Measurements from ENCODE around the gene CGB7.
"Not testable (repeated sequence)": the region's sequence is repeated elsewhere in the genome, so short reads cannot be mapped to it uniquely, and the experiment has no call there.

CGB7 gene

GRCh38 chr19:49074869-49075268 is 17.3 kb upstream of the CGB7 start:
- not testable (repeated sequence) for H3K4me1 ChIP-seq (ENCODE audit: control insufficient read depth in 5 of 5, insufficient read depth in 5 of 5, low read length in 5 of 5); H3K36me3 ChIP-seq (ENCODE audit: control insufficient read depth in 5 of 5, insufficient read depth in 5 of 5, low read length in 5 of 5); H3K27ac ChIP-seq (ENCODE audit: low read depth, low read length); H3K9me3 ChIP-seq (ENCODE audit: control insufficient read depth in 5 of 5, low read length in 5 of 5); H3K4me3 ChIP-seq (ENCODE audit: low read depth in 1 of 5, low read length in 5 of 5); H3K9ac ChIP-seq (ENCODE audit: low read length in 5 of 5)
- peaks cover 25 to 35% (median 30%) of the 10 kb centered on the region in 5 donors for H3K27me3 ChIP-seq (ENCODE audit: control insufficient read depth in 5 of 5, insufficient read depth in 4 of 5, low read length in 5 of 5)

GRCh38 chr19:49073514-49074378 is 16.2 kb upstream of the CGB7 start:
- no peaks in the 10 kb centered on the region for H3K36me3 ChIP-seq (ENCODE audit: control insufficient read depth in 5 of 5, insufficient read depth in 5 of 5, low read length in 5 of 5)
- no peak overlapping the region for H3K4me3 ChIP-seq (ENCODE audit: low read depth in 1 of 5, low read length in 5 of 5)
- H3K27me3 ChIP-seq (ENCODE audit: control insufficient read depth in 5 of 5, insufficient read depth in 4 of 5, low read length in 5 of 5): peaks cover 26 to 45% (median 36%) of the 10 kb centered on the region in 5 donors
- no peak overlapping the region for H3K27ac ChIP-seq (ENCODE audit: low read depth, low read length)
- H3K4me1 ChIP-seq (ENCODE audit: control insufficient read depth in 5 of 5, insufficient read depth in 5 of 5, low read length in 5 of 5): peaks cover 0 to 6% (median 0%) of the 10 kb centered on the region in 5 donors
- no peak overlapping the region for H3K9ac ChIP-seq (ENCODE audit: low read length in 5 of 5)
- no peaks in the 10 kb centered on the region for H3K9me3 ChIP-seq (ENCODE audit: control insufficient read depth in 5 of 5, low read length in 5 of 5)

GRCh38 chr19:49071860-49072547 is 14.5 kb upstream of the CGB7 start:
- Histone ChIP-seq H3K4me1 (ENCODE audit: control insufficient read depth in 5 of 5, insufficient read depth in 5 of 5, low read length in 5 of 5) (peaks cover 0 to 6% (median 0%) of the 10 kb centered on the region in 5 donors), H3K4me3 (ENCODE audit: low read depth in 1 of 5, low read length in 5 of 5) (no peak overlapping the region), H3K9me3 (ENCODE audit: control insufficient read depth in 5 of 5, low read length in 5 of 5) (no peaks in the 10 kb centered on the region), H3K27ac (ENCODE audit: low read depth, low read length) (no peak overlapping the region), H3K27me3 (ENCODE audit: control insufficient read depth in 5 of 5, insufficient read depth in 4 of 5, low read length in 5 of 5) (peaks cover 26 to 55% (median 43%) of the 10 kb centered on the region in 5 donors), H3K9ac (ENCODE audit: low read length in 5 of 5) (no peak overlapping the region), H3K36me3 (ENCODE audit: control insufficient read depth in 5 of 5, insufficient read depth in 5 of 5, low read length in 5 of 5) (no peaks in the 10 kb centered on the region)

GRCh38 chr19:49070416-49070815 is 12.9 kb upstream of the CGB7 start:
- Histone ChIP-seq H3K9ac (ENCODE audit: low read length in 5 of 5) (no peak overlapping the region), H3K9me3 (ENCODE audit: control insufficient read depth in 5 of 5, low read length in 5 of 5) (no peaks in the 10 kb centered on the region), H3K27me3 (ENCODE audit: control insufficient read depth in 5 of 5, insufficient read depth in 4 of 5, low read length in 5 of 5) (peaks cover 41 to 71% (median 56%) of the 10 kb centered on the region in 5 donors)

GRCh38 chr19:49069026-49069425 is 11.5 kb upstream of the CGB7 start:
- Histone ChIP-seq H3K27ac (ENCODE audit: low read depth, low read length) (no peak overlapping the region), H3K4me1 (ENCODE audit: control insufficient read depth in 5 of 5, insufficient read depth in 5 of 5, low read length in 5 of 5) (peaks cover 0 to 9% (median 0%) of the 10 kb centered on the region in 5 donors), H3K36me3 (ENCODE audit: control insufficient read depth in 5 of 5, insufficient read depth in 5 of 5, low read length in 5 of 5) (no peaks in the 10 kb centered on the region), H3K9me3 (ENCODE audit: control insufficient read depth in 5 of 5, low read length in 5 of 5) (no peaks in the 10 kb centered on the region), H3K27me3 (ENCODE audit: control insufficient read depth in 5 of 5, insufficient read depth in 4 of 5, low read length in 5 of 5) (peaks cover 42 to 79% (median 62%) of the 10 kb centered on the region in 5 donors), H3K9ac (ENCODE audit: low read length in 5 of 5) (no peak overlapping the region), H3K4me3 (ENCODE audit: low read depth in 1 of 5, low read length in 5 of 5) (no peak overlapping the region)

More at GRCh38 chr19:49070416-49070815, 12.9 kb upstream of the CGB7 start:
- Histone ChIP-seq H3K4me1 (ENCODE audit: control insufficient read depth in 5 of 5, insufficient read depth in 5 of 5, low read length in 5 of 5) (peaks cover 0 to 6% (median 0%) of the 10 kb centered on the region in 5 donors), H3K27ac (ENCODE audit: low read depth, low read length) (no peak overlapping the region), H3K36me3 (ENCODE audit: control insufficient read depth in 5 of 5, insufficient read depth in 5 of 5, low read length in 5 of 5) (no peaks in the 10 kb centered on the region), H3K4me3 (ENCODE audit: low read depth in 1 of 5, low read length in 5 of 5) (no peak overlapping the region)

- Histone ChIP-seq H3K9ac (ENCODE audit: low read length in 5 of 5) (no peak overlapping the region), H3K27ac (ENCODE audit: low read depth, low read length) (no peak overlapping the region), H3K4me1 (ENCODE audit: control insufficient read depth in 5 of 5, insufficient read depth in 5 of 5, low read length in 5 of 5) (peaks cover 0 to 9% (median 0%) of the 10 kb centered on the region in 5 donors), H3K9me3 (ENCODE audit: control insufficient read depth in 5 of 5, low read length in 5 of 5) (no peaks in the 10 kb centered on the region), H3K36me3 (ENCODE audit: control insufficient read depth in 5 of 5, insufficient read depth in 5 of 5, low read length in 5 of 5) (no peaks in the 10 kb centered on the region), H3K27me3 (ENCODE audit: control insufficient read depth in 5 of 5, insufficient read depth in 4 of 5, low read length in 5 of 5) (peaks cover 34 to 74% (median 56%) of the 10 kb centered on the region in 5 donors), H3K4me3 (ENCODE audit: low read depth in 1 of 5, low read length in 5 of 5) (no peak overlapping the region)
Observed at GRCh38 chr19:49067554-49067953, 10.0 kb upstream of the CGB7 start.

GRCh38 chr19:49065905-49066512 is 8.5 kb upstream of the CGB7 start:
- peaks cover 0 to 4% (median 0%) of the 10 kb centered on the region in 5 donors for H3K4me1 ChIP-seq (ENCODE audit: control insufficient read depth in 5 of 5, insufficient read depth in 5 of 5, low read length in 5 of 5)
- no peak overlapping the region for H3K27ac ChIP-seq (ENCODE audit: low read depth, low read length)
- no peak overlapping the region for H3K9ac ChIP-seq (ENCODE audit: low read length in 5 of 5)
- no peaks in the 10 kb centered on the region for H3K36me3 ChIP-seq (ENCODE audit: control insufficient read depth in 5 of 5, insufficient read depth in 5 of 5, low read length in 5 of 5)
- no peaks in the 10 kb centered on the region for H3K9me3 ChIP-seq (ENCODE audit: control insufficient read depth in 5 of 5, low read length in 5 of 5)
- peaks cover 28 to 66% (median 54%) of the 10 kb centered on the region in 5 donors for H3K27me3 ChIP-seq (ENCODE audit: control insufficient read depth in 5 of 5, insufficient read depth in 4 of 5, low read length in 5 of 5)
- no peak overlapping the region for H3K4me3 ChIP-seq (ENCODE audit: low read depth in 1 of 5, low read length in 5 of 5)

GRCh38 chr19:49064768-49065611 is 7.4 kb upstream of the CGB7 start, which contains the start of gene NTF4:
NTF4 (minus strand) TSS chr19:49064818; CDS start chr19:49061997, 2,821 bp downstream.
- H3K9ac ChIP-seq (ENCODE audit: low read length in 5 of 5): no peak within 1 kb of the TSS
- no peak within 1 kb of the TSS for H3K27ac ChIP-seq (ENCODE audit: low read depth, low read length)
- no peaks in the 10 kb centered on the region for H3K9me3 ChIP-seq (ENCODE audit: control insufficient read depth in 5 of 5, low read length in 5 of 5)
- peaks cover 0 to 4% (median 0%) of the 10 kb centered on the region in 5 donors for H3K4me1 ChIP-seq (ENCODE audit: control insufficient read depth in 5 of 5, insufficient read depth in 5 of 5, low read length in 5 of 5)
- H3K4me3 ChIP-seq (ENCODE audit: low read depth in 1 of 5, low read length in 5 of 5): no peak within 1 kb of the TSS
- H3K36me3 ChIP-seq (ENCODE audit: control insufficient read depth in 5 of 5, insufficient read depth in 5 of 5, low read length in 5 of 5): no peaks in the 10 kb centered on the region
- peaks cover 23 to 58% (median 46%) of the 10 kb centered on the region in 5 donors for H3K27me3 ChIP-seq (ENCODE audit: control insufficient read depth in 5 of 5, insufficient read depth in 4 of 5, low read length in 5 of 5)

GRCh38 chr19:49064029-49064629 is 6.6 kb upstream of the CGB7 start:
- peaks cover 0 to 4% (median 0%) of the 10 kb centered on the region in 5 donors for H3K4me1 ChIP-seq (ENCODE audit: control insufficient read depth in 5 of 5, insufficient read depth in 5 of 5, low read length in 5 of 5)
- no peaks in the 10 kb centered on the region for H3K9me3 ChIP-seq (ENCODE audit: control insufficient read depth in 5 of 5, low read length in 5 of 5)
- no peak overlapping the region for H3K9ac ChIP-seq (ENCODE audit: low read length in 5 of 5)
- peaks cover 23 to 53% (median 43%) of the 10 kb centered on the region in 5 donors for H3K27me3 ChIP-seq (ENCODE audit: control insufficient read depth in 5 of 5, insufficient read depth in 4 of 5, low read length in 5 of 5)
- no peak overlapping the region for H3K4me3 ChIP-seq (ENCODE audit: low read depth in 1 of 5, low read length in 5 of 5)
- H3K36me3 ChIP-seq (ENCODE audit: control insufficient read depth in 5 of 5, insufficient read depth in 5 of 5, low read length in 5 of 5): no peaks in the 10 kb centered on the region
- H3K27ac ChIP-seq (ENCODE audit: low read depth, low read length): no peak overlapping the region
